ENCODE results near the gene GLRX.

The GLRX gene

DNA sequence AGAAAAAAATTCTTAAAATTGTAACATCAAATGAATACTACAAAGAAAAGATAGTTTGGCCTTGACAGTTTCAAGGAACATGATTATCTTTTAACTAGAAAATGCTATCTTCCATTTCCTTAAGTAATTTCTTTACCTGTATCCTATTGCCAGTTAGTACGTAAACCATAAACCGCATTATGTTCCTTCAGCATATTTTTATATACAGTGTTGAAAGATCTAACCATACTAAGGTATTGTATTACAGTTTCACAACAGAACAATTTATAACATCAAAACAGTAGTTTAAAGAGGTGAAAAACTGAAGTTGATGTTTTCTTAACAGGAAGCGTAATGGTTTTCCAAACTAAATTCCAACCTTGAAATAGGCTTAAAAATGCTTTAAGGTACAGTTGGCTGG, 45.1 kb downstream of the GLRX start:
- DNase-seq, result no peak

DNA sequence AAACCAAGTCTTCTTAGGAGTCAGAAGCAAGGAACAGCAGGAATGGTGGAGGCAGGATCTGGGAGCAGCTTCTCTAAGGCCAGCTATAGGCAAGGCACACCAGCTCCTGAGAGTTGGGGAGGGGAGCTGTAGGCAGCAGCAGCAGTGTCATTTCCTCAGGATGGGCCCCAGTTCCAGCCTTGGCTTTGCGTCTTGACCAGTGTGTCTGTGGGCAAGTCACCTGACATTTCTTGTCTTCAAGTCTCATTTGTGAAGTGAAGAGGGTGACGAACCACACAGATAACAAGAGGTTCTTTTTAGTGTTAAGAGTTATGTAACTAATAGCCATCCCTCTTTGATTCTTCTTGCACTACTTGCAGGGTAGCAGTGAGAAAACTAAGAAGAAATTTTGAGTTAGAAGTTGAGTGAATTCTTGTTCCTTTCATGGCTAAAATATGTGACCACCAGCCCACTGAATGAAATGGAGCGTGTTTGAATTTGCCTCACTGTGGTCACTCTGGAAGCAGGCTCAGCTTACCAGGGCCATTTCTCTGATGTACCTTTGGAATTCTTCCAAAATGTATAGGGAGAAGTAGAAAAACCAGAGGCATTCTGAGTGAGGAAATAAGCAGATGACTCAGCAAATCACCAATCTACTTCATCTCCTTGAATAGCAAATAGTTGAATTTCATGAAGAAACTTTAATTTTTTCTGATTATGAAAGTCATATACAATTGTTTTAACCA, 49.0 kb downstream of the GLRX start:
- no peak for DNase-seq

DNA sequence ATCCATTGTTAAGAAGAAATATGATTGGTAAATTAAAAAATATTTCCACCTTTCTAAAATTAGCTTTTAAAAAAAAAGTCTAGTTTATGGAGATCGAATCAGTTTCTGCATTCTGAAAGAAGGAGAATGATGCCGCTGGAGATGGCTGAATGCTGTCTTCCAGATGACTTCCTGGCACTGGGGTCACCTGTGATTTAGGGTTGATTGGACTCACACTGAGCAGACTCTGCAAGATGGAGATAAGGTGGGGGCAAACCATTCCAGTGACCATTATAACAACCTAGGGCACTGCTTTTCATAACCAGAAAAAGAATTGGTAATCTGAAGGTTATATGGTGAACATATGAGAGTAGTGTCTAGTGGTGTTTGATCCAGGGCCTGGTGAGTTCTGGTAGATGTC, 50.6 kb downstream of the GLRX start:
- no peak for DNase-seq

DNA sequence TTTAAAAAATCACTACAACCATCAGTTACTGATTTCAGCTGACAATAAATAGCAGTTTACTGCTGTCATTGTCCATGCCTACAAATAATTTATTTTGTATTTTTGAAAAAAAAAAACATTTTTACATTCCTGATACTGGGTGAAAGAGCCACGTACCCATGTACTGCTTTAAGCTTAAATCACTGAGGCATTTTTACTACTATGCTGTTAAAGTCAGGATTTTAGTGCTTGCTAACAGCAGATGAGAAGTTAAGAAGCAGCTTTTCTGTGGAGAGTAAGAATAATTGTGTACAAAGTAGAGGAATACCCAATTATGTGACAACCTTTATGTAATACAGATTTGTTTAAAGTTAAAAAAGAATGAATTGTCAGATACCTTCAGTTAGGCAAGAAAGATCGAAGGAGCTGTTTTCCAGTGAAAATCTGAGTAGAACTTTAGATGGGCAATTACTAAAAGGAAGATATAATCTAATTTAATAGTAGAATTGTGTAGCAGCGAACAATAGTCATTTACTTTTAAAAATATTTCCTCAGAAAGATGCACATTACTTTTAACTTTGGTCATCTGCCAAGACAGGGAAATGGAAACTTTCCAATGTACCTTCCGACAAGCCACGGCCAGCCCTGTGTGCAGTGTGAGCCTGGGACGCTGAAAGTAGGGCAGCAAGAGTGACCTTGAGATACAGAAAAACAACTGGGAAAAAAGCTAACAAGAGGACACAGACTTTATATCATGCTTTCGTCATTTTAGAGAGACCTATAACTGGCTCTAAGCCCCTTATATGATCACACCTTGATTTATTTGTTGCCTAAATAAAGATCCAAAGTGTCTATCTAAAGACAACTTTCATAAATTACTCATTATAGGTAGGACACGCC, 51.5 kb downstream of the GLRX start:
- DNase-seq, result no peak

DNA sequence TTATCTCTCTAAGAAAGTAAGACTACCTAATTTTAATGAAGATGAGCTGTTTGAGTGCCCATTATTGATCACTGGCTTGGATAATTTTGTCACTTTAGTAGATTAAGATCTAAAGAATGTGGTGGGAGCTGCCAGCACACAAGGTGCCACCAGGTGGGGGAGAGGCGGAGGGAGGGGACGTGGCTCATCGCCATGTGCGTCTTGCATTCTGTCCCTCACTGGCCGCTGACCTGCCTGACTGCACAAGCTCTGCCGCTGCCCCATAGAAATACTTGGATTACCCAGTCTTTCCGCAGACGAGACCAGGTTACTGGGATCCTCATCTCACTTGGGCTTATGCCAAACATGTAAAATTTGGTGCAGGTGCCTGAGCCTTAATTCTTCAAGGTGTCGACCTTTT, 53.8 kb downstream of the GLRX start:
- DNase-seq, result no peak

DNA sequence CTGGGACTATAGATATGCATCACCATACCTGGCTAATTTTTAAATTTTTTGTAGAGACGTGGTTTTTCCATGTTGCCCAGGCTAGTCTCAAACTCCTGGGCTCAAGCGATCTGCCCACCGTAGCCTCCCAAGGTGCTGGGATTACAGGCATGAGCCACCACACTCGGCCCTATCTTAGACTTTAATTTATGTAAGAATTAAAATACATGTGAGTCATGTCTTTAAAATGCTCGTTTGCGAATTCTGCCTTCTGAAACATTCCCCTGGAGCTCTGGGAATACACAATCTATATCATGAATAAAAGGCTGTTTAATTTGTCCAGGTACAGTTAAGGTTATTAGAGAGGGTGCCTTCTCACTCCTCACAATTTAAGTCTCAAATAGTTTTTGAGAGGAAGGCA, 58.6 kb downstream of the GLRX start:
- no peak for DNase-seq

Data from NCI-H2227 treated with DMSO at 0.1 percent for 48 hours (cell line).